VCaP (cell line): ENCODE measurements around the gene ACAA1.

ENCODE experiments used
- H3K27ac ChIP-seq: fragments of 450-650 bp; 2 replicates; pipeline ENCODE4 v1.5.1; 2017
- CTCF ChIP-seq: fragments of 450-650 bp; conservative IDR thresholded peaks from 2 replicates; pipeline ENCODE4 v1.5.1; 2017; ENCODE audit warnings: mild to moderate bottlenecking, moderate library complexity

The ACAA1 gene

GRCh38 chr3:38146504-38146903, 9.6 kb upstream of the ACAA1 start:
- no peak for TF ChIP-seq CTCF

GRCh38 chr3:38143511-38143910, 6.6 kb upstream of the ACAA1 start:
- TF ChIP-seq CTCF, result no peak
- H3K27ac ChIP-seq, result no peak overlapping the region

More at GRCh38 chr3:38146504-38146903, 9.6 kb upstream of the ACAA1 start:
- no peak overlapping the region for H3K27ac ChIP-seq

GRCh38 chr3:38142959-38143358, 6.0 kb upstream of the ACAA1 start:
- no peak for TF ChIP-seq CTCF

GRCh38 chr3:38141952-38142273, 5.0 kb upstream of the ACAA1 start:
- no peak for TF ChIP-seq CTCF
- no peak overlapping the region for H3K27ac ChIP-seq

More at GRCh38 chr3:38142959-38143358, 6.0 kb upstream of the ACAA1 start:
- H3K27ac ChIP-seq, result no peak overlapping the region

GRCh38 chr3:38141173-38141951, 4.4 kb upstream of the ACAA1 start:
- TF ChIP-seq CTCF, result no peak
- no peak overlapping the region for H3K27ac ChIP-seq

GRCh38 chr3:38140326-38141172, 3.6 kb upstream of the ACAA1 start:
- no peak for TF ChIP-seq CTCF
- H3K27ac ChIP-seq, result no peak overlapping the region

GRCh38 chr3:38139652-38140051, 2.7 kb upstream of the ACAA1 start:
- H3K27ac ChIP-seq, result peak overlapping the region; percentile 86; the same call in 1 of the 2 replicates
- TF ChIP-seq CTCF, result no peak
